Subcutaneous adipose tissue (tissue), 4 donors: Measurements from ENCODE around the gene FOXO1. TPM values are rescaled to one million over a fixed set of nuclear protein-coding genes. Genes with fewer than 3 reads are reported as not detected.

Source experiments
- CTCF ChIP-seq: fragments of 450-650 bp; IDR thresholded peaks from one replicate; pipeline ENCODE4 v1.5.1; 2016; ENCODE audit warnings: low read depth, mild to moderate bottlenecking, control low read depth, antibody characterized with exemption, moderate library complexity
- total RNA-seq, 4 donors: library from RNA; depleted of rRNA; stranded (reverse); fragments of >200 nt; gene quantifications; one replicate each; pipeline ENCODE4 v1.1.0, GENCODE V29; 2016

FOXO1 gene
- total RNA-seq, 4 donors from 2014 or later, result 93.0 to 198 (median 134) TPM

- TF ChIP-seq CTCF, result no peak
Observed at GRCh38 chr13:40671956-40672764, 5.7 kb upstream of the FOXO1 start.

- TF ChIP-seq CTCF, result no peak
Observed at GRCh38 chr13:40670307-40670706, 3.9 kb upstream of the FOXO1 start.

GRCh38 chr13:40668335-40668734 is 1.9 kb upstream of the FOXO1 start:
- TF ChIP-seq CTCF, result no peak

- no peak for TF ChIP-seq CTCF
Observed at GRCh38 chr13:40667622-40667978, 1.2 kb upstream of the FOXO1 start.

- no peak for TF ChIP-seq CTCF
Observed at GRCh38 chr13:40666933-40667621, 636 bp upstream of the FOXO1 start.

- TF ChIP-seq CTCF, result no peak
Observed at GRCh38 chr13:40665126-40666044, 1.1 kb downstream of the FOXO1 start.
